ENCODE measurements around the gene RGL3. TPM values are rescaled to one million over a fixed set of nuclear protein-coding genes. Genes with fewer than 3 reads are reported as not detected.
"Not testable (repeated sequence)": the region's sequence is repeated elsewhere in the genome, so short reads cannot be mapped to it uniquely, and the experiment has no call there.

The RGL3 gene
- total RNA-seq, 2 experiments from 2014 or later: not detected

DNA sequence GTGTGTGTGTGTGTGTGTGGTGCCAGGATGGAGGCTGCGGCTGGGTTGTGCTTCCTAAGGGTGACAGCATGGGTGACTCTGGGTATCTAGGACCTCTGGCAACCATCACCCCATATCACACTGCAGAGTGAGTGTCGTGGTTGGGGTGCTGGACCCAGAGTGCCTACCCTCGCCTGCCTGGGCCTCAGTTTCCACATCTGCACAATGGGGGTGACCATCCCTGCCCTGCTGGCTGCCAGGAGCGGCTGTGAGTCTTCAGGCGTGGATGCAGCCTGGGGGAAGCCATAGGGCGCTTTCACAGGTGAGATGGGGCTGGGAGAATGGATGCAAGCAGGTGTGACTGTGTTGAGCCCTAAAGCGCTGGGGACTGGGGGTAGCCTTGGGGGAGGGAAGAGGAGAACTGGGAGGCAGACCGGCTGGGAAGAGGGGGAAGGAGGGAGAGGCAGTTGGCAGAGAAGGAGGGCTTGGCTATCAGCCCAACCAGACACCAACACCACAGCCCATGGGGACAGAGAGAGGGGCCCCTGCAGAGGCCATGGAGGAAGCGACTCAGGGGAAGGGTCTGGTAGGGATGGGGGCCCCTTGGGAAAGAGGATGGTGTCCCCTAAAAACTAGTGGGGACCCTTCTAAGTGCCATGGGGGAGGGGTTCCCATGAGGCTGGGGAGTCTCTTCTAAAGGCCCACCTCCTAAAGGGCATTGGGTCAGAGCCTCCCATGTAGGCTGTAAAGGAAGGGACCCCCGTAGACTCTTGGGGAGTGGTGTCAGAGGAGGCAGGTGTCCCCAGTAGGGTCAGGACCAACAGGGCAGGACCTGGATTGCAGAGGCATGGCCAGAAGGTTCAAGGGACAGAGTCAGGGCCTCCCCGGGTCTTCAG, 62.2 kb downstream of the RGL3 start:
- CTCF ChIA-PET: no interaction called here
- POLR2A ChIA-PET: no interaction called here
- no peak overlapping the region for H3K27ac Mint-ChIP-seq
- no peak for DNase-seq
- H3K4me3 Mint-ChIP-seq: no peak overlapping the region
- peaks cover 9% of the 10 kb centered on the region for H3K27me3 Mint-ChIP-seq
- H3K36me3 Mint-ChIP-seq (ENCODE audit: low read depth): no peaks in the 10 kb centered on the region
- H3K9me3 Mint-ChIP-seq: no peaks in the 10 kb centered on the region
- peaks cover 8% of the 10 kb centered on the region for H3K4me1 Mint-ChIP-seq

- ChIA-PET POLR2A (no interaction called here), CTCF (no interaction called here)
- H3K27me3 Mint-ChIP-seq: peaks cover 9% of the 10 kb centered on the region
- peaks cover 8% of the 10 kb centered on the region for H3K4me1 Mint-ChIP-seq
- no peaks in the 10 kb centered on the region for H3K9me3 Mint-ChIP-seq
- no peak for DNase-seq
- no peak overlapping the region for H3K27ac Mint-ChIP-seq
- peak overlapping the region; percentile 50 for H3K4me3 Mint-ChIP-seq
- H3K36me3 Mint-ChIP-seq (ENCODE audit: low read depth): no peaks in the 10 kb centered on the region
These were observed 63.1 kb downstream of the RGL3 start for GRCh38 chr19:11356074-11356397.

GRCh38 chr19:11355160-11356073, 63.7 kb downstream of the RGL3 start, which contains the start of gene PLPPR2:
Gene PLPPR2 (plus strand): TSS chr19:11355432. CDS start chr19:11357674, 2,242 bp downstream.
- peak within 1 kb of the TSS; percentile 50 for H3K4me3 Mint-ChIP-seq
- peaks cover 9% of the 10 kb centered on the region for H3K27me3 Mint-ChIP-seq
- ChIA-PET CTCF (no interaction called here), POLR2A (no interaction called here)
- no peaks in the 10 kb centered on the region for H3K36me3 Mint-ChIP-seq (ENCODE audit: low read depth)
- no peak within 1 kb of the TSS for H3K27ac Mint-ChIP-seq
- no peaks in the 10 kb centered on the region for H3K9me3 Mint-ChIP-seq
- DNase-seq: peak; percentile 84
- H3K4me1 Mint-ChIP-seq: peaks cover 8% of the 10 kb centered on the region

GRCh38 chr19:11354102-11354501, 65.0 kb downstream of the RGL3 start:
- DNase-seq; H3K27ac Mint-ChIP-seq; H3K9me3 Mint-ChIP-seq; CTCF ChIA-PET; H3K36me3 Mint-ChIP-seq (ENCODE audit: low read depth); H3K27me3 Mint-ChIP-seq; POLR2A ChIA-PET; H3K4me3 Mint-ChIP-seq; H3K4me1 Mint-ChIP-seq: not testable (repeated sequence)

DNA sequence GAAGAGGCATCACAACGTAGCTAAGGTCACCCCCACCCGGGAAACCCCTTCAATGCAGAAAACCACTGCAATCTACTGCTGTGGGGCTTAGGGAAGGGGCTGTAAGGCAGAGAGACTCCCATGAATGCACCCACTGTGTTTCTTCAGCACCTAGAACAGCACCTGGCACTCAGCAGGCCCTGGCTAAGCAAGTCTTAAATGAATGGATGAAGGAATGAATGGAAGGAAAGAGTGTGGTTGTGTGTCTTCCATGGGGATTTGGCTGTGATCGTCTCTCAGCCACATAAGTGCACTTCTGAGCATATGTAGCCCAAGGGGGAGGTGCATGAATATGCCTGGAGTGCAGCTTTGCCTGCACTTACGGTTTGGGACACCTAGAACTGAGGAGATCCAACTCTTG, 69.9 kb downstream of the RGL3 start:
- Mint-ChIP-seq H3K9me3 (peaks cover 10% of the 10 kb centered on the region), H3K27me3 (no peaks in the 10 kb centered on the region), H3K4me3 (no peak overlapping the region), H3K4me1 (peaks cover 22% of the 10 kb centered on the region), H3K36me3 (ENCODE audit: low read depth) (peaks cover 7% of the 10 kb centered on the region), H3K27ac (no peak overlapping the region)
- ChIA-PET CTCF (no interaction called here), POLR2A (interaction anchor here (2.3 kb wide), 1 partner anchor 9 kb away, joined by 6 read pairs; the partner anchor contains the start of gene RAB3D)
- no peak for DNase-seq

DNA sequence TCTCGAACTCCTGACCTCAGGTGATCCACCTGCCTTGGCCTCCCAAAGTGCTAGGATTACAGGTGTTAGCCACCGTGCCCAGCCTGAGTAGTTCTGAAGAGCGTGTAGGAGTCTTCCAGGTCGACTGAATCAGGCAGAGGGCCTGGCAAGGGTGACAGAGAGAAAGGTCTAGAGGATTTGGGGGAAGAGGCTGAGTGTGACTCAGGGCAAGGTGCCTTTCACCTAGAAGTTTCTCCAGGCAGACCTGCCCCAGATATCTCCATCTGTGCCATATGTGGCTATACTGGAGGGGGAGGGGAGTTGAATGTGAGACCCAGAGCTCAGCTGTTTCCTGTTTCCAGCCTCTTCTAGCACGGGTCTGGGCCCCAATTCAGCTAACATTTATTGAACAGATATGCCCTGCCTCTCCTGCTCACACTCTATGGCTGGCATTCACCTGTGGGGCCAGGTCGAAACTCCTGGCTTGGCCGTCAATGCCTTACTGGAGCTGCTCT, 71.5 kb downstream of the RGL3 start:
- ChIA-PET POLR2A (interaction anchor here (1.7 to 2.7 kb wide), 3 partner anchors 8 to 27 kb away, joined by 6 to 15 read pairs (median 9); partner anchors contain the start of genes RAB3D and SWSAP1), CTCF (interaction anchor here (0.6 to 1.6 kb wide), 2 partner anchors 29 to 34 kb away, joined by 3 to 16 read pairs; no protein-coding TSS in a partner anchor)
- Mint-ChIP-seq H3K27ac (no peak overlapping the region), H3K4me1 (peaks cover 22% of the 10 kb centered on the region), H3K27me3 (no peaks in the 10 kb centered on the region), H3K9me3 (peaks cover 10% of the 10 kb centered on the region), H3K36me3 (ENCODE audit: low read depth) (peaks cover 7% of the 10 kb centered on the region), H3K4me3 (peak overlapping the region; percentile 30)
- DNase-seq: no peak

GRCh38 chr19:11346104-11346940, 72.8 kb downstream of the RGL3 start, which contains the start of the genes CCDC159 and TMEM205:
Gene CCDC159 (plus strand): TSS chr19:11346519. CDS start chr19:11346607, 88 bp downstream.
Gene TMEM205 (minus strand): TSS chr19:11346268. CDS start chr19:11345619, 649 bp downstream.
- ChIA-PET CTCF (interaction anchor here (1.2 to 1.6 kb wide), 3 partner anchors 29 to 52 kb away, joined by 3 to 16 read pairs (median 6); partner anchors contain the start of gene SWSAP1), POLR2A (interaction anchor here (1.1 to 3.2 kb wide), 7 partner anchors 22 to 190 kb away, joined by 3 to 16 read pairs (median 5); partner anchors contain the start of genes ODAD3, PRKCSH and SWSAP1)
- no peaks in the 10 kb centered on the region for H3K27me3 Mint-ChIP-seq

DNA sequence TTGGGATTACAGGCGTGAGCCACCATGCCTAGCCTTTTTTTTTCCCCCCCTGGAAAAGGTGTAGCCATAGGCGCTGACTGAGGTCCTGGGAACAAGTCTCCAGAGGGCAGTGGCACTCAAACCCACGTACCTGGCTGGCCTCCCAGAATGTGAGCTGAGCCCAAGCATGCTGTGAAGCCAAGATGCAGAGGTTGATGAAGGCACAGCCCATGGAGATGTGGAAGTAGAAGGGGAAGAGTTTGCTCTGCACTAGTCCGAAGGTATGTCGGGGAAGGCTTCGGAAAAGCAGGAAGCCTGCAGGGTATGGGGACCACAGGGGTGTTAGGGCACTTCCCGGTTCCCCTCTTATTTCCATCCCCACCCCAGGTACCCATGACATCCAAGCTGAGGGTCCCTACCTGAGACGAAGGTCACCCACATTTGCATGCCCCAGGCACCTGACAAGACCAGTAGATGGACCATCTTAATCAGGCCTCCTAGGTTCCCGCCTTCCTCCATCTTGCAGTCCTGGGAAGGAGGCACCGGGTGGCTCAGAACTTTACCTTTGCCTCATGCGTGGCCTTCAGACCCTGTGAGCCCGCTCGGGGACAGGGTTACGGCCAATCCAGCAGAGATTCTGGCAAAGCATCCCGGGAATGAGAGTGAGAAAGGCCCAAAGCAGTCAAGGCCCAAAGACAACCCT, 73.9 kb downstream of the RGL3 start:
- peak overlapping the region; percentile 93 for H3K4me3 Mint-ChIP-seq
- H3K9me3 Mint-ChIP-seq: peaks cover 10% of the 10 kb centered on the region
- peak overlapping the region; percentile 88 for H3K27ac Mint-ChIP-seq
- no peaks in the 10 kb centered on the region for H3K27me3 Mint-ChIP-seq
- H3K36me3 Mint-ChIP-seq (ENCODE audit: low read depth): peaks cover 7% of the 10 kb centered on the region
- CTCF ChIA-PET: interaction anchor here (1.0 to 1.2 kb wide), 2 partner anchors 36 to 51 kb away, joined by 3 read pairs; no protein-coding TSS in a partner anchor
- H3K4me1 Mint-ChIP-seq: peaks cover 22% of the 10 kb centered on the region
- POLR2A ChIA-PET: interaction anchor here (1.2 to 3.2 kb wide), 5 partner anchors 29 to 90 kb away, joined by 3 to 16 read pairs (median 3); partner anchors contain the start of genes ODAD3, PRKCSH and SWSAP1
- DNase-seq: no peak

More at GRCh38 chr19:11346104-11346940, 72.8 kb downstream of the RGL3 start, which contains the start of the genes CCDC159 and TMEM205:
- H3K27ac Mint-ChIP-seq: peak within 1 kb of the TSS; percentile 88
- peaks cover 7% of the 10 kb centered on the region for H3K36me3 Mint-ChIP-seq (ENCODE audit: low read depth)
- peak within 1 kb of the TSS; percentile 93 for H3K4me3 Mint-ChIP-seq
- peak; percentile 99 for DNase-seq
- peaks cover 22% of the 10 kb centered on the region for H3K4me1 Mint-ChIP-seq
- H3K9me3 Mint-ChIP-seq: peaks cover 10% of the 10 kb centered on the region

Other genes starting within 250 kb of the RGL3 start
- gene KANK2, start 221.8 kb downstream of the RGL3 start, total RNA-seq: 1 to 10 TPM; 2.3 to 2.8 TPM
- gene ANGPTL8, start 179.7 kb downstream of the RGL3 start, total RNA-seq: not detected
- under 1 TPM; 0.35 to 0.68 TPM for gene DOCK6, start 156.8 kb downstream of the RGL3 start, total RNA-seq
- gene TSPAN16, start 123.2 kb downstream of the RGL3 start, total RNA-seq: not detected
- 1 to 10 TPM; 8.3 to 8.4 TPM for gene RAB3D, start 79.7 kb downstream of the RGL3 start, total RNA-seq
- 10 to 100 TPM; 32.6 to 35.1 TPM for gene TMEM205, start 73.0 kb downstream of the RGL3 start, total RNA-seq
- gene CCDC159, start 72.8 kb downstream of the RGL3 start, total RNA-seq: 10 to 100 TPM; 24.0 to 24.7 TPM
- gene PLPPR2, start 63.9 kb downstream of the RGL3 start, total RNA-seq: 1 to 10 TPM; 2.0 to 2.6 TPM
- 1 to 10 TPM; 2.6 to 2.9 TPM for gene SWSAP1, start 44.6 kb downstream of the RGL3 start, total RNA-seq
- gene EPOR, start 35.0 kb downstream of the RGL3 start, total RNA-seq: 10 to 100 TPM; 10.0 to 10.2 TPM
- not detected for gene ODAD3, start 15.8 kb upstream of the RGL3 start, total RNA-seq
- 100 to 1,000 TPM; 315 to 318 TPM for gene PRKCSH, start 16.3 kb upstream of the RGL3 start, total RNA-seq
- gene ELAVL3, start 61.7 kb upstream of the RGL3 start, total RNA-seq: not detected
- 10 to 100 TPM; 15.6 to 16.5 TPM for gene ZNF653, start 86.5 kb upstream of the RGL3 start, total RNA-seq
- 10 to 100 TPM; 24.8 to 26.8 TPM for gene ECSIT, start 109.8 kb upstream of the RGL3 start, total RNA-seq
- not detected for gene CNN1, start 119.5 kb upstream of the RGL3 start, total RNA-seq
- gene ELOF1, start 139.9 kb upstream of the RGL3 start, total RNA-seq: 10 to 100 TPM; 49.7 to 50.2 TPM
- 10 to 100 TPM; 21.3 to 21.4 TPM for gene ACP5, start 158.3 kb upstream of the RGL3 start, total RNA-seq
- gene ZNF627, start 178.2 kb upstream of the RGL3 start, total RNA-seq: 1 to 10 TPM; 6.1 to 6.7 TPM